Stimulated activated CD8-positive, alpha-beta memory T cell treated with anti-CD3 and anti-CD28 coated beads, Interleukin-7, amount 100 ng/mL, for 24 hours (primary cell): Measurements from ENCODE around the gene ERI3.

Experiments used
- DNase-seq: peaks from one replicate; pipeline ENCODE4 v3.0.0-alpha.2; 2020; ENCODE audit warnings: low read depth

The ERI3 gene

GRCh38 chr1:44283524-44284173, 71.4 kb downstream of the ERI3 start:
- DNase-seq = no peak

GRCh38 chr1:44282704-44283426, 72.2 kb downstream of the ERI3 start:
- DNase-seq = no peak

GRCh38 chr1:44281962-44282703, 72.9 kb downstream of the ERI3 start:
- no peak for DNase-seq

GRCh38 chr1:44276901-44277300, 78.2 kb downstream of the ERI3 start:
- DNase-seq = no peak

GRCh38 chr1:44275991-44276405, 79.1 kb downstream of the ERI3 start:
- DNase-seq = no peak

- no peak for DNase-seq
Measured at GRCh38 chr1:44275296-44275962, 79.6 kb downstream of the ERI3 start.

- DNase-seq = no peak
Measured at GRCh38 chr1:44273560-44274350, 81.3 kb downstream of the ERI3 start.

- DNase-seq = no peak
Measured at GRCh38 chr1:44272992-44273391, 82.1 kb downstream of the ERI3 start.

- DNase-seq = no peak
Measured at GRCh38 chr1:44271646-44272045, 83.4 kb downstream of the ERI3 start.

GRCh38 chr1:44270686-44271628, 84.1 kb downstream of the ERI3 start:
- no peak for DNase-seq

GRCh38 chr1:44268054-44268453, 87.0 kb downstream of the ERI3 start:
- DNase-seq = no peak

GRCh38 chr1:44267438-44267837, 87.6 kb downstream of the ERI3 start:
- no peak for DNase-seq

GRCh38 chr1:44266400-44267344, 88.4 kb downstream of the ERI3 start:
- no peak for DNase-seq

GRCh38 chr1:44265656-44266358, 89.2 kb downstream of the ERI3 start:
- DNase-seq = no peak

GRCh38 chr1:44264451-44264771, 90.6 kb downstream of the ERI3 start:
- DNase-seq = no peak

- DNase-seq = no peak
Measured at GRCh38 chr1:44263568-44264450, 91.2 kb downstream of the ERI3 start.

GRCh38 chr1:44262816-44263567, 92.1 kb downstream of the ERI3 start:
- no peak for DNase-seq
